ENCODE results near the gene CAPN14. TPM values are rescaled to one million over a fixed set of nuclear protein-coding genes. Genes with fewer than 3 reads are reported as not detected.

Gene CAPN14
- total RNA-seq, 1 experiment from 2014 or later = under 0.01 TPM

DNA sequence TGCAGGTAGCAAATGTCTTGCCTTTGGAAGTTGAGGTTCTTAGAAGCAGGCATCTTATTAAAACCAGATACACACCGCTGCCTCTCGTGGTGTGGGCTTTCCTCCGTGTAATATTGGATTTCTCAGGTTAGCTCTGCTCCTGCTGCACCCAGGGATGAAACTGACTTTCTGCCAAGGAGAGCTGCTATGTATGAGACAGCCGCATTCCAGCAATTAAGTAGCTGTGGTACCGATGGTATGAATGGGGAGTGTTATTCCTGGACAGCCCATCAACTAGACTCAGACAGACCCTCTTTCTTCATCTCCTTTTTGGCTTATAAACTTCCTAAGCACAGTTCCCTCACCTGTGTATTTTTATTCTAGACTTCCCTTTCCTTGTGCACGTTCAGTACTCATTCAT is 9.8 kb upstream of the CAPN14 start:
- DNase-seq (ENCODE audit: low read depth) = no peak

DNA sequence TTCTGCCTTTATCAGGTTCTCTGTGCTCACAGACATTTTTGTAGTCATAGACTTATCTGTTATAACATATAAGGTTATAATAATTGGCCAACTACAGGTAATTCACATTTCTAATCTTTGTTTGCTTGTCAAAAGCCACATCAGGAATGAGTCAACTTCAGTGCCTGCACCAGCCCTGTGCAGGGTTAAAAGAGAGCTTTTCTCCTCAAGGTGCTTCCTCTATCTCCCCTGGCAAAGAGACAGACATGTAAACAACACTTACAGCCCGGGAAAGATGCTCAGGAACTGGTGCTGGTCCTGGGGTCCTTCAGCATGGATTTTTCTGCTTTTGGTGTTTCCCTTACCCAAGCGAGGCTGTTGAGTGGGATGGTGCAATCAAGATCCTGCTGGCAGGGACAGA is 9.0 kb upstream of the CAPN14 start:
- DNase-seq (ENCODE audit: low read depth) = no peak

DNA sequence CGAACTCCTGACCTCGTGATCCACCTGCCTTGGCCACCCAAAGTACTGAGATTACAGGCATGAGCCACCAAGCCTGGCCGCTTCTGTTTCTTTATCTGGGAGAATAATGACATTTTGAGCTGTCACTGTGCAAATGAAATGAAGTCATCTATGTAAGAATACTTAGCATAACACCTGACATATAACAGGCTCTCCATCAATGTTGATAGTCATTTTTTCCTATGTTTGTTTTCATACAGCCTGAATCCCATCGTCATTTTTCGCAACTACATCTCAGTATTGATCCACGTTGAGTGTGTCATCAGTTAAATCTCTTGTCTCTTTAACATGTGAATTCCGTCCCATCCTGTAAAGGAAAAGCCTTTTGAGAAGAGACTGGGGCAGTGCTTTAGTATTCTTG is 6.4 kb upstream of the CAPN14 start:
- no peak for DNase-seq (ENCODE audit: low read depth)

DNA sequence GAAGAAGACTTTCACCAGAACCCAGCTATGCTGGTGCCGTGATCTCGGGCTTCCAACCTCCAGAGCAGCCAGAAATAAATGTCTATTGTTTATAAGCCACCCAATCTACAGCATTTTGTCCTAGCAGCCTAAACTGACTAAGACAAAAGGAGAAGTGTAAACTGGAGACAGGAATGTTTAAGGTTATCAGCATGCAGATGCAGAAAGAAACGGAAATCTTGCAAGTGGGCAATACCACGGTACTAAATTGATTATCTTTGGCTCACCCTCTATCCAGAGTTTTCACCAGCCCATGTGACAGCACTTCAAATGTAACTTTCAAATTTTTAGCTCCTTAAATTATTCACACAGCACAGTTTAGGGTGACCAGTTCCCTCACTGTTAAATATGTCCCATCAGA is 5.7 kb upstream of the CAPN14 start:
- no peak for DNase-seq (ENCODE audit: low read depth)

DNA sequence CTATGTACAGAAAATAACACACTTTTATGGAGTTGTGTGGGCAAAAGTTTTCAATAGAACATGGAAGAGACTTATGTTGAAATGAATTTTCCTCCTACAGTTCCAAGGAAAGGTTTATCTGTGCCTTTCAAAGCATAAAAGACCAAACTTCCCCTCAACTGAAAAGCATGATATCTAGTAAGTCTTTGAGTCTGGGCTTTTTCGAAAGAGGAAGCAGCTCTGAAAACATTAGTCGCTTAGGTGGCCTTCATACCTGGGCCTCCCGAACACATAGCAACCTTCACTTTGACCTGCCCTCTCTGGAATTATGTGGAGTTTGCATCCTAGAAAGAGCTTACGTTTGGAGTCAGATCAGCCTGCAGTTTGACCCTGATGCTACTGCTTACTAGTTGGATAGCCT is 4.8 kb upstream of the CAPN14 start:
- DNase-seq (ENCODE audit: low read depth) = no peak

DNA sequence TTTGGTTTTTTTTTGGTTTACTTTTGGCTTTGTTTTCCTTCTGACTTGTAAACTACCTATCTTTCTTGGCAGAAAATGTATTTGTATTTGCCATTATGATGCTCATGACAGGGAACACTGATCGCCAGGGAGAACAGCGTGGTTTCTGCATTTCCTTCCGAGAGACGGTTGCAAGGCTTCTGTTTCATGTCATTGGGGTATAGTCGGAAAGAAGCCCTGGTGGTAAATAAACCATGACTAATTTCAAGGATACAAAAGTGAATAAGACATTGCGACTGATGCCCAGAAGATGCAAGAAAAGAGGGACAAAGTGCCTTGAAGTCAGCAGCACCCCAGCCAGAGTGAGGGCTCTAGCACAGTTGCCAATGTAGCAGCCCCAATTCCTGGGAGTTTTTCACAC is 4.2 kb upstream of the CAPN14 start:
- no peak for DNase-seq (ENCODE audit: low read depth)

DNA sequence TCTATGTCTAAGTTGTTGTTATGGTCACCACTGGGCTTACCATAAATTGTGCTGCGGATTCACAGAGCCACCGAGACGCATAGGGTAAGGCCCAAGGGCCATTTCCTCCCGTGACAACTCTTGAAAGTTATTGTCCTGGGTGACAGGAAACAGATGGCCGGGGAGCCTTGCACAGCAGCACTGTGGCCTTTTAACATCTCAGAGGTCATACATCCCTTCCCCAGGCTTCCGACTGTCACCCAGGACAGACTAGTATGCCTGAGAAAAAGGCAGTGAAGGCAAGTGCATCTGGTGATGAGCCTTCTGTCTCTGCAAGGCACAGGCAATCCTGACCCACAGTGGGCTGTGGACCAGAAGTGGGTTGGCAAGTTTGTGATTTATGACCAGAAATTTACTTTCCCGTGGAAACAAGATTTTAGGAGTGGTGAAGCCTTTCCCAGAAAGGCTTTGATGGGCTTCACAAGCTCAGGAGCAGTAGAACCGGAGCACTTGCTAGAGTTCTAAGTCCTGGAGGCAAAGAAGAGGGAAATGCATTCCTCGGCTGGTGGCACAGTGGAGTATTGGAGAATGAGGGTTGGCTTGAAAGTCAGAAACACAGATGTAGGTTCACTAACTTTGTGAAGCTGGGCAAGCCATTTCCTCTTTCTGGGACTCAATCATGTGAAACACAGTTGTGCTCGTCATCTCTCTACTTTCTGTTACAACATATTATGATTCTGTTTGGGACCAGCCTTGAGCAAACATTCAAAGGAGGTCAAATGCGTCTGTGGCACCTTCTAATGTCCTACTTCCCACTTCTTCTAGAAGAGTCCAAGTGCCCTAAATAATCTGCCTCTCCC is 2.0 kb upstream of the CAPN14 start:
- no peak for DNase-seq (ENCODE audit: low read depth)

DNA sequence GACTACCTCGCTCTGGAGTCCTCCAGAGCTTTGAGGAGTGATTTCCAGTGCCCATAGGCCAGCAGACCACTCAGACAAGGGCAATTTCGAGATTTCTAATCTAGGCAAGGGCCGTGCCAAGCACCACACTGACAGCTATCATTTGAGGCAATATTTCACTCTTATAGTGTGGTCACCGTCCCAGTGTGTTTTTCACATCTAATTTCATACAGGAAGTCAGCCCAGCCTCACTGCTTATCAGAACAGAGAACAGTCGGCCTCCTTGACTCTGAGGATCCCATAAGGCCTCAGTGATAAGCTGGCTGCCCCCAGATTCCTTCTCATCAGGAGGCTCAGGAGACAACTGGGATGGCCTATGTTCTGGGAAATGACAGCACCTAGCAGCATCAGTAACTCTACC is 581 bp downstream of the CAPN14 start:
- DNase-seq (ENCODE audit: low read depth) = no peak

DNA sequence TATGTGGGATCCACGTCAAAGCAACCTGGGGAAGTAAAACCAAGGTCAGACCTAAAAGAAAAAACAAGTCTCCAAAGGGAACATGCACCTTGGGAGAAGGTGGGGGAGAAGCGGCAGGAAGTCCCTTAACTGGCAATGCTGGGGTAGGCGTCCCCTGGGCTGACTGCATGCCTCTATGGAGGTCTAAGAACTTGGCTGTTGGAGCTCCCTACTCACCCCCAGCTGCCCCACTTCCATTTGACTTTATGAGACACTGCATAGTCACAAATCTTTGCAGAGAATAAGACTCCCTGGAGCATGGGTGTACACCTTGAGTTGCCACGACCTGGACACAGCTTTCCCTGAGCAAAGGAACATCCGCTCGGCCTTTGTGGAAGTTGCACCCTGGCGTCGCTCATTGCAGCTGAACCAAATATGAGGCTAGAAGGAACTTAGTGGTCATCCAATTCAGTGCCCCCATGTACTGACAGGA is 2.8 kb downstream of the CAPN14 start:
- no peak for DNase-seq (ENCODE audit: low read depth)

DNA sequence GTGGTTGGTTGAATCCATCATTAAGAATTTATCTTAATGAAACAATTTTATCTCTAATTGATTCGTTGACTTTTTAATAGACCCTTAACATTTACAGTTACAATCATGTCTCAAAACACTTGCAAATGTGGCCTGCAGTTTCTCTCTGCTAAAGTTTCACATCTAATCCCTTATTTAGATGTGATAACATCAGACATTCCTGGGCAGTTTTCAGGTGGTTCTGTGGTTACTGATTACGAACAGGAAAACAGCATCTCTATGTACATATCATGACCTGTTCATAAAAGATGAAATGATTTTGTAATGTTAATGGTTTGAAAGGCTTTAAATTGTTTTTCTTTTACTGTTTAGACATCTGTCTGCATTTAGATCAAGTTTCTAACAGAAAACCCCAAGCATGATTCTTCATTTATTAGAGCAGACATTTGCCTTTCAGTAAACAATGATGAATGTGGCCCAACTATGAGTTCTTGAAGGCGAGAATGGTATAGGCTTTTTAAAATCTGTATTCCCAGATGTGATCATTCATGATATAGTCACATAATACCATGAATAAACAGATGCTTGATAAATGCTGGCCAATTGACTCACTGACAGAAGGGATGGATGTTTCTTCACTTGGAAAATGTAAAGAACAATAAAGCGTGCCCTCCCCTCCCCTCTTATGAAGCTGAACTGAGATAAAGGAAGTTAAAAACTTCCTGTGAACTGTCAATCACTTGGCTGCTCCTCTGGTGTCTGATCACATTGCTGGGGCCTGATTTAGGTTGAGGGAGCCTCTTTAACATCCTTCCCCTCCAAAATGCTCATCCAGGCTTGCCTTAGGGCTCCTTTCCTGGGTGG is 3.5 kb downstream of the CAPN14 start:
- DNase-seq (ENCODE audit: low read depth) = no peak

DNA sequence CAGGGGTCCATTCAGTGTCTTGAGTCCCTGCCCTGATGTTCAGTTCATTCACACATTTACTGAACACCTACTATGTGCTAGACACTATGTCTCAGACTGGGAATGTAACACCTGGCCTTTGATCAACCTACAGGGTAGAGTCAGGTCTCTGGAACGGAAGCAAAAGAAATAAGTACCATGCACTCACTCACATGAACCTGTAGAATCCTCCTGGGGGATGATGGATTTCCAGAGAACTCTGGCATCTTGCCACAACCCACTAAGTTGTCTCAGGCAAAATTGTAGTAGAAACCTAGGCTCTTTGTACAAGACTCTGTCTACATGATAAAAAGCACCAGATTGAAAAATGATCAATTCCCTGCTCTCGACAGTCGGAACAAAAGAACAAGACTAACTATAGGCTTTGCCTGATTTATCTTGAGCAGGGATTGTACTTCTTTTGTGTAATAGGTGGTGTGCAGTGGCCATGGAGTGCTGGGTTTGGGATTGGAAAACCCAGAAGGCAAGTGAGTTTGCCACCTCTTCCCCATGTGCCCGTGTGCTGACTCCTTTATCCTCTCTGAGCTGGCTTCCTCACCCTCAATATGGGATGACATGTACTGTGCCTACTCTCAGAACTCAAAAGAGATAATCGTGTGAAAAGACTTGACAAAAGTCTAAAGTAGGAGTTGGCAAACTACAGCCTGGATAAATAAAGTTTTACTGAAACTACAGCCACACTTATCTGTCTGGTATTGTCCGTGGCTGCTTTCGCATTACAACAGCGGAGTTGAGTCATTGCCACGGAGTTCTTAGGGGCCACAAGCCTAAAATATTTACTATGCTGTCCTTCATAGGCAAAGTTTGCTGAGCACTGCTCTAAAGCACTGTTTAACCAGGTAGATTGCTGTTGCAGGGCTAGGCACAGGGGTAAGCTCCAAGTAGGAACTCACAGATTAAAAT is 4.4 kb downstream of the CAPN14 start:
- peak; percentile 6 for DNase-seq (ENCODE audit: low read depth)

DNA sequence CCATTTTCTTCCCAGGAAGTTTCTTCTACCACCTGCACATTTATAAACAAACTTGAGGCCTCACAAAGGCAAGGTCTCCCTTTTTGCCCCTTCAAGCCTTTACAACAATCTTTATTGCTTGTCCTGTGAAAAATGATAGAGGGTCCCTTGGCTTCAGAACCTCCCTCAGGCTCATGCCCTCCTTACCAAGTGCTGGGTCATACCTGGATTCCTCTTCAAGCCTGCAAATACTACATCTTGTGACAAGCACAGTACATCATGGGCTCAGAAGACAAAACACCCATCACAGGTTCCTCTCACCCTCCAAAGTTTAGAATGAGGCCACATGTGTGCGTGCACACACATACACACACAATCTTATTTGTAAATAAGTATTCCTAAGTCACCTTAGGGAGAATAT is 9.1 kb downstream of the CAPN14 start:
- no peak for DNase-seq (ENCODE audit: low read depth)

DNA sequence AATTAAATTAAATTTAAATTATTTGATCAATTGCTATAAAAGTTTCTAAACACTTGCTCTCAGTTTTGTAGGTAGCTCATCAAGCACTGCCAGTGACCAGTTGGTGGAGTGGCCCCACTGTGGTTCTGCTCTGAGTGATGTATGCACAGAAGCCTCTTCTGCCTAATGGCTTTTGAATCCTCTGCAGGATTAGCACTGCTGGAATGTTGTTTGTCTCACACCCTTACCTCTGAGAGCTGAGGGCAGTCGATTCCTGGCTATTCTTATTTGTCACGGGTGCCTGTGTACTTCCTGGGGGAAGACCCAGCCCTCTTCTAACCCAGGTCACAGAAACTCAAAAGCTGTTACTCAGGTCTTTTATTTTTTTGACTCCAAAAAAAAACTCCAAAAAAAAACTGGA is 9.5 kb downstream of the CAPN14 start:
- DNase-seq (ENCODE audit: low read depth) = no peak

DNA sequence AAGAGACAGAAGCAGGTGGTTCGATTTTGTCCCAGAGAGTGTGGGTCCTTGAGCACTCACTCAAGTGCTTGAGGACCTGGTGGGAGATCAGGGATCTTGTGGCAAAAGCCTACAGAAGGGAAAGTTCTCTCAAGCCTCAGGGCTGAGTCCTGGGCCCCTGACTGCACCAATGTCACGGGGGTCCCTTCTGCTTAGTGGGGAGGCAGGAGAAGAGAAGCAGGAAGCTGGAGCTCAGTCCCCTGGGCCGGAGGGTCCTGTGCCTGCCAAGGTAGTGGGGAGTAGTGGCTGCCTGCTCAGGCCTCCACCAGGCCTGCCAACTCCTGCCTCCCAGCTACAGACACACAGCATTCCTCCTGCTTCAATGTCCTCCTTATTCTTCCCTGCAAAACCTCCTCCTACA is 11.7 kb downstream of the CAPN14 start:
- DNase-seq (ENCODE audit: low read depth) = no peak

DNA sequence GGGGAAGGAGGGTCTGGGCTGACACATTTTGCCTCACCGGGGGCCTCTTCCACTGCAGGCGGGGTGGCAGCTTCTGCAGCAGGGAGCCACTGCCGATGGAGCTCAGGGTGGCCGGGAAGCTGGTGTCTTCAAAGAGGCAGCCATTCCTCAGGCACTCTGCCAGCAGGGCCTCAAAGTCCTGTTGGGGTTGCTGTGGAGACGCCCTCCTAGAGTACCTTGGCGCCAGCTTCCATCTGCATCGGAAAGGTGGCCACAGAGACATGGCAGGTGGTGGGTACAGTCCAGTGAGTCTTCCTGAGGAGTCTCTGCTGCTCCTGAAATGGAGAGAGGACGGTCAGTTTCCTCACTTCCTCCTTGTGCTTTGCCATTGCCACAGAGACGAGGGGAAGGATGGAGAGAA is 12.1 kb downstream of the CAPN14 start:
- no peak for DNase-seq (ENCODE audit: low read depth)

DNA sequence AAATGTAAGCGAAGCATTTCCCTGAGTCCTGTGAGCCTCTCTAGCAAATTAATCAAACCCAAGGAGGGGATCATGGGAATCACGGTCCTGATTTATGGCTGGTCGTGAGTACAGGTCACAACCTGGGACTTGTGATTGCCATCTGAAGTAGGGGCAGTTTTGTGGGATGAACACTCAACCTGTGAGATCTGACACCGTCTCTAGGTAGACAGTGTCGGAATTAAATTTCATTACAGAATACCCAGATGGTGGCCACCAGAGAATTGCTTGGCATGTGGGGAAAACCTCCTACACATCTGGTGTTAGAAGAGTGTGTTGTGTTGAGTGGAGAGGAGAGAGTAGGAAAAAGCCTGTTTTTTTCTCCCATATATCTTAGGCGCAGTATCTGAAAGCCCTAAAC is 12.5 kb downstream of the CAPN14 start:
- no peak for DNase-seq (ENCODE audit: low read depth)

DNA sequence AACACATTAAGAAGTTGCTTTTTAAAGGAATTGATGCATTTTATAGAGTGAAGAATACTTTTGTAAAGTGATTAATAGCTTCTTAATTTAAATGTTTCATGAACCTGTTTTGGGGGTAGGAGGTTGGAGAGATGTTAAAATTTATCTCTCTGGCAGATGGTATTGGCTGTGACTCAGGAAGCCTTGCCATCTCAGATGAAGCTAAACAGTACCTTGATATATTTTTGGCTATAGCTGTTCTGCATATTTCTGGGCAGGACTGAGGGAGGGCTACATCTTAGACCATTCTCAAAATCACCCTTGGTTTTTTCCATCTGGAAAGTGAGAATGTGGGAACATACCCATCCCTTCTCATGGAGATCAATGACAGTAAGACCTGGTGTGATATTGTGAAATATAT is 13.4 kb downstream of the CAPN14 start:
- DNase-seq (ENCODE audit: low read depth) = no peak

DNA sequence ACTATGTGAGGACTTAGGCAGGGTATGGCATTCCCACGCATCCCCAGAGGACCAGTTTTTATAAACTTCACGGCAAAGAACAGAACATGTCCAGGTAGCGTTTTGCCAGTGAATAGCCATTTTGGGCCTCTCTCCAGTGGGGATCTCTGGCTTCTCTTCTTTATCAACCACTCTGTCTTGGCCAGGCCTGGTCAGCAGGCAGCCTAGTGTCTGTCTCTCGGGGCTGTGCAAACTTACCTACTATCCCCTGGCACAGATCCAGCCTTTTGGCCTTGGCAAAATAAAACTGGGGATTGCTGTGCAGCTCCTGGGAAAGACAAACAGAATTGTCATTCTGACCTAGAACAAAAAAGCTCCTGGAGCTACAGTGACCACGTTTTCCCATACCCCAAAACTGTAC is 14.5 kb downstream of the CAPN14 start:
- DNase-seq (ENCODE audit: low read depth) = no peak

DNA sequence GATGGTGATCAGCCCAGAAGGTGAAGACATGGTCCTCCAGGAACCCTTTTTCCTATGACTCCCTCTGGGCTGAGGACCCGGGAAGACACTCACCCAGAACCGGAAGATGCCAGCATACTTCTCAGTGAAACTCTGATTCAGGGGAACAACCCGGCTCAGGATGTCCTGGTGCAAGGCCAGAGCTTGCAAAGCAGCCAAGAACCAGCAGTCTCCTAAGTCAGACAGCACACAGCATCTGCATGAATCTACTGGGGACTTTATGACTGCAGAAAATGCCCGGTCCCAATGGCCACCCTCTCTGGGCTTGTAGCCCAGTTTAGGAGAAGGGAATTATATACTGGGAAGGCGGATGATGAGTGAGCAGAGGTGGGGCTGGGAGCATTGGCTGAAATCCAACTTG is 15.3 kb downstream of the CAPN14 start:
- DNase-seq (ENCODE audit: low read depth) = no peak

DNA sequence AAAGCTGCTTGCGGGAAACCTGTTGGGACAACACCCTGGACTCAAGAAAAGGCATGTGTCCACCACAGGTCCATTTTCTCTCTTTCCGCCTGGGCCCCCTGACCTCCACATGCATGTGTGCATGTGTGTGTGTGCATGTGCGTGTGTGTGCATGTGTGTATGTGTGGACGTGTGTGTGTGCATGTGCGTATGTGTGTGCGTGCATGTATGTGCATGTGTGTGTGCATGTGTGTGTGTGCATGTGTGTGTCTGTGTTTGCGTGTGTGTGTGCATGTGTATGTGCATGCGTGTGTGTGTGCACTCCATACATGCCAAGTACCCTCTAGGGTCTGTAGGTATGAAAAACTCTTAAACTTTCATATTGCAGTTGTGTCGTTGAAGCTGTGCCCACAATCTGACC is 16.3 kb downstream of the CAPN14 start:
- no peak for DNase-seq (ENCODE audit: low read depth)

DNA sequence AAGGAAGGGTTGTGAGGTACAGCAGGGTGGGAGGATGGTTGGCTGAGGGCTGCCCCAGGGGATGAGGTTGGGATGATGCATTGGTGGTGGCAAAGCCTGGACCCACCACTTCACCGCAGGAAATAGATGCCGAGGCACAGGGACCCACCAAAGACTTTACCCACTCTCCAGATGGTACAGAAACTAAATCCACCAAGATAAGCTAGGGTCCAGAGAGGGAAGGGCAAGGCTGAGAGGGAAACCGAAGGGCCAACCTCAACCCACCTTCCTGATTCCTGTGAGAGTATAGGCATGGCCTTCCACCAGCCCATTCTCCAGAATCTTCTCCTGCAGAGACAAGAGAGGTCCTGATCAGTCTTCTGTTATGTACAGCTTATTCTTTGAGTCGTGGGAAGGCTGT is 18.1 kb downstream of the CAPN14 start:
- no peak for DNase-seq (ENCODE audit: low read depth)

DNA sequence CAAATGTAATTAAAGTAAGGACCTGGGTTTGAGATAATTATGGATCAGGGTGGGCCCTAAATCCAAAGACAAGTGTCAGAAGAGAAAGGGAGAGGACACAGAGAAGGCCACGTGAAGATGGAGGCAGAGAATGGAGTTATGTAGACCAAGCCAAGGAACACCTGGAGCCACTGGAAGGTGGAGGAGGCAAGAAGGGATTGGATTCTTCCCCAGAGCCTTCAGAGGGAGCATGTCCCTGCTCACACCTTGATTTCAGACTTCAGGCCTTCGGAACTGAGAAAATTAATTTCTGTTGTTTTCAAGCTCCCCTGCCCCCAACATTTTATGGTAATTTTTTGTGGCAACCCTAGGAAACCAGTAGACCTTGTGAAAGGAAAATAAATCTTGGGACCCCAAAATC is 19.6 kb downstream of the CAPN14 start:
- DNase-seq (ENCODE audit: low read depth) = no peak
